Glutamatergic neuron (in vitro differentiated cells): ENCODE data around the gene PAX4. TPM values are rescaled to one million over a fixed set of nuclear protein-coding genes. Genes with fewer than 3 reads are reported as not detected.

ENCODE experiments used
- DNase-seq: peaks from one replicate; pipeline ENCODE4 v3.0.0; 2022
- H3K27ac Mint-ChIP-seq: one replicate; pipeline ENCODE4 v1.8.0; 2020; ENCODE audit warnings: mild to moderate bottlenecking, mixed read lengths, inconsistent platforms; ENCODE audit not compliant: unreplicated experiment
- H3K27me3 Mint-ChIP-seq: one replicate; pipeline ENCODE4 v1.8.0; 2020; ENCODE audit warnings: mild to moderate bottlenecking, moderate library complexity, mixed read lengths, inconsistent platforms; ENCODE audit not compliant: unreplicated experiment
- H3K36me3 Mint-ChIP-seq: one replicate; pipeline ENCODE4 v1.8.0; 2020; ENCODE audit warnings: mild to moderate bottlenecking, mixed read lengths, inconsistent platforms; ENCODE audit not compliant: unreplicated experiment
- H3K4me1 Mint-ChIP-seq: one replicate; pipeline ENCODE4 v1.8.0; 2020; ENCODE audit warnings: mild to moderate bottlenecking, low read depth, mixed read lengths, inconsistent platforms; ENCODE audit not compliant: unreplicated experiment
- H3K4me3 Mint-ChIP-seq: one replicate; pipeline ENCODE4 v1.8.0; 2020; ENCODE audit warnings: mild to moderate bottlenecking, mixed read lengths, inconsistent platforms; ENCODE audit not compliant: unreplicated experiment
- H3K9me3 Mint-ChIP-seq: one replicate; pipeline ENCODE4 v1.8.0; 2020; ENCODE audit warnings: mild to moderate bottlenecking, moderate library complexity, mixed read lengths, inconsistent platforms; ENCODE audit not compliant: unreplicated experiment
- CTCF ChIP-seq: fragments of 200-600 bp; sonication (generic); IDR thresholded peaks from one replicate; pipeline ENCODE4 v1.5.0; 2021; ENCODE audit not compliant: partially characterized antibody, unreplicated experiment
- total RNA-seq: library from RNA; stranded (reverse); fragmentation: NEBNext Ultra II Directional; extraction: Animal tissue kit (Norgen Biotek cat#: 25700); gene quantifications from one replicate; pipeline ENCODE4 v1.2.1, GENCODE V29; 2021; ENCODE audit not compliant: unreplicated experiment

PAX4 gene
- total RNA-seq, 1 donor from 2014 or later: not detected

DNA sequence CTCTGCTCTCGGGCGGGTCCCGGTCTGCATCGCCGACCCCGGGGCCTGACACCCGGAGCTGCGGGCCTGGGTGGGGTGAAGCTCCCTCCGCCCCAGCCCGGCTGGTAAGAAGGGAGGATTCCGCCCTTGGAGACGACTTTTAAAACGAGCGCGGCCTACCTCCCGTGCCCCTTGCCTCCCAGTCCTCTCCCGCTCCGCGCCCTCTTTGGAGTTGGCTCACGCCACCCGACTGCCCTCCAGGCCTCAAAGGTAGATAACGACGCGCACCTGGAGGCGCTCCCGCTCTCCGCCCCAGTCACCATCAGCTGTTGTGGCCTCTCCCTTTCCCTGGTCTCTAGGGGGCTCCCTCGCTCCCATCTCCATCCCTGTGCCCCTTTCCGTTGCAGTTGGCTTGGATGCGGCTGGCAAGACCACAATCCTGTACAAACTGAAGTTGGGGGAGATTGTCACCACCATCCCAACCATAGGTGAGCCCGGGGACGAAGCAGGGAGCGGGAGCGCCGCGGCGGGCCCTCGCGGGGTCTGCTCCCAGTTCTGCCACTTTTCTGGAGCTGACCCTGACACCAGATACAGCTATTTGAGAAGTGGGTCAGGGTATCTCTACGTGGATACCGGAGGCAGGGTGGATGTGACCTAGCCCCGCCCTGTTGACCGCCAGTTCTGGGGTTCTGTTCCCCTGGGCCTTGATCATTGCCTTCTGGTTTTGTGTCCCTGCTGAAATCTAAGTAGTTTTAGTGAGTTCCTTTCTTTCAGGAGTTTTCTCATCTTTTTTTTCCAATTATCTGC lies 29.1 kb downstream of the PAX4 start:
- Mint-ChIP-seq H3K36me3 (no peaks in the 10 kb centered on the region), H3K4me1 (peaks cover 12% of the 10 kb centered on the region), H3K27ac (peak overlapping the region; percentile 79), H3K9me3 (peaks cover 12% of the 10 kb centered on the region), H3K4me3 (peak overlapping the region; percentile 94), H3K27me3 (peaks cover 8% of the 10 kb centered on the region)
- TF ChIP-seq CTCF: no peak
- peak; percentile 57 for DNase-seq

DNA sequence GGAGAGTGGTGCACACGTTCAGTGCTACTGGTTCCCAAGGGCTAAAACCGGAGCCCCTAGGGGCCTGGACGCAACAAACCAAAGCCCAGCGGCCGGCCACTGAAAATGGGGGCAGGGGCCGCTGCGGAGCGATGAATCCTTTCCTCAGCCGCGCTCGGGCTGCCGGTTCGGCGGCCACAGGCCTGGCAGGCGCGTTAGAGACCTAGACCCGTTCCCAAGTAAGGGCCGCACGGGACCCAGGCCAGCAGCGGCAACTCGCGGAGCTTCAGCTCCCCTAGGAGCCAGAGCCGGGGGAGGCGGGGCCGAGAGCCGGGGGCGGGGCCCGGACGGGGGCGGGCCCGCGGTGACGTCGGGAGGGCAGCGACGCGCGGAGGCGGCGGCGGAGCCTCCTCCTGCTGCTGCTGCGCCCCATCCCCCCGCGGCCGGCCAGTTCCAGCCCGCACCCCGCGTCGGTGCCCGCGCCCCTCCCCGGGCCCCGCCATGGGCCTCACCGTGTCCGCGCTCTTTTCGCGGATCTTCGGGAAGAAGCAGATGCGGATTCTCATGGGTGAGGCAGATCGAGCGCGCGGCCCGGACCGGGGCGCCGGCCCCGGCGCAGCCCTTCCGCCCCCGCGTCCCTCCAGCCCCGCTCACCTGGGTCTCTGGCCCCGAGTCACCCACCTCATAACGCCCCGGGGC lies 29.8 kb downstream of the PAX4 start, which contains the start of gene ARF5:
Gene ARF5 (plus strand): TSS at position 393 of the 678 bp plus-strand sequence. CDS start 88 bp downstream, at position 481.
- Mint-ChIP-seq H3K9me3 (peaks cover 12% of the 10 kb centered on the region), H3K27ac (peak within 1 kb of the TSS; percentile 79), H3K27me3 (peaks cover 8% of the 10 kb centered on the region), H3K4me1 (peaks cover 15% of the 10 kb centered on the region), H3K36me3 (no peaks in the 10 kb centered on the region), H3K4me3 (peak within 1 kb of the TSS; percentile 94)
- DNase-seq: peak; percentile 93
- no peak for TF ChIP-seq CTCF

DNA sequence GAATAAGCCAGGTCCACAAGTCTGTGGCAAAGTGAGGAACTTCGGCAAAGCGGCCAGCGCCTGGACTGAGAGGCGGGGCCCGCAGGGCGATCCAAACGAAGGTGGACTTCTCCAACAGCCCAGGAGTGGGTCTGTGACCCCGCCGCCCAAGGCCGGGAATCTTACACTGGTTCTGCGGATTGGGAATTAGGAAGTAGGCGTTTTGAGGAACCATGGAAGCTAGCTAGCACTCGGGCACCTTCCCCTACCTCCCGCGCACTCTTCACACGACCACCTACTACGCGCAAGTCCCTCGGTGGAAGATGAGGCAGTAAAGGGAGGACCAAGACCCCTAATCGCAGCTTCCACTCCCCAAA lies 30.3 kb downstream of the PAX4 start:
- Mint-ChIP-seq H3K36me3 (no peaks in the 10 kb centered on the region), H3K27me3 (peaks cover 8% of the 10 kb centered on the region), H3K4me3 (peak overlapping the region; percentile 71), H3K9me3 (peaks cover 12% of the 10 kb centered on the region), H3K4me1 (peaks cover 15% of the 10 kb centered on the region), H3K27ac (no peak overlapping the region)
- TF ChIP-seq CTCF: no peak
- DNase-seq: no peak

- H3K9me3 Mint-ChIP-seq: peaks cover 12% of the 10 kb centered on the region
Measured at GRCh38 chr7:127586346-127586745, 31.6 kb downstream of the PAX4 start.

More at GRCh38 chr7:127586346-127586745, 31.6 kb downstream of the PAX4 start:
- Mint-ChIP-seq H3K27me3 (peaks cover 8% of the 10 kb centered on the region), H3K27ac (no peak overlapping the region), H3K36me3 (no peaks in the 10 kb centered on the region), H3K4me1 (peaks cover 15% of the 10 kb centered on the region), H3K4me3 (no peak overlapping the region)
- TF ChIP-seq CTCF: no peak
- no peak for DNase-seq
